Body of pancreas (tissue), 4 donors: ENCODE measurements around the gene ABCC4.

Experiments
- POLR2A ChIP-seq, 3 donors: fragments of 450-650 bp; IDR thresholded peaks; one replicate each; pipeline ENCODE4 v1.6.1; 2016; ENCODE audit warnings: antibody characterized with exemption in 3 of 3, mild to moderate bottlenecking in 2 of 3
- TF ChIP-seq, protein P1 (sequence below), 7 experiments: fragments of 450-650 bp in 4 of 7; fragments of 200-600 bp in 3 of 7; sonication (generic) in 3 of 7; IDR thresholded peaks; one replicate each; pipeline ENCODE4 v1.5.1; 2016 to 2019; ENCODE audit warnings: antibody characterized with exemption in 7 of 7

DNA sequence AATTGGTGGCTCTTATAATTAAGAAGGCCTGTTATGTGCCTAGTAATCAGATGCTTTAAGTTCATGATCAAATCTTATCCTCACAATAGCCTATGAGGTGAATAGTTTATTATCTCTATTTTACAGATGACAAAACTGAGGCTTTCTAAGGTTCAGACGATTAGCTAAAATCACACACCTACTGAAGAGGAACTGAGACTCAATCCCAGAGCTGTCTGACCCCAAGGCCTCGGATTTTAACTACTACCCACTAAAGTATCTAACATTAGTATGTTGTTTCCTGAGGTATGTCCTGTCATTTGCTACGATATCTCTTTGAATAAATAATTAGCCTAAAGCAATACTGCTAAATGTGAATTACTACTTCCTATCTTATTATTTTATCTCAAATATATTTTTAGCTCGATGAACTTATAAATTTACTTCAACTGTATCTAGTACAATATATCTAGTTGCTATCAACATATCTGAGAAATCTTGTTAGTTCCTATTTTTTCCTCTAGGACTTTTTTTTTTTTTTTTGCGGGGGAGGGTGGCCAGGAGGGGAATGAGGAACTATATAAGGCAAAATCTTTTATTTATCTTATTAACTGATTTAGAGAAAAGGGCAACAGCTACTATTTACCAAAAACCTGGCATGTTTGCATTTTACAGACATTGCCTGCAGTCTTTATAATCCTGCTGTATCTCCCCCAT lies 118.5 kb downstream of the ABCC4 start:
- TF ChIP-seq, protein P1, sequence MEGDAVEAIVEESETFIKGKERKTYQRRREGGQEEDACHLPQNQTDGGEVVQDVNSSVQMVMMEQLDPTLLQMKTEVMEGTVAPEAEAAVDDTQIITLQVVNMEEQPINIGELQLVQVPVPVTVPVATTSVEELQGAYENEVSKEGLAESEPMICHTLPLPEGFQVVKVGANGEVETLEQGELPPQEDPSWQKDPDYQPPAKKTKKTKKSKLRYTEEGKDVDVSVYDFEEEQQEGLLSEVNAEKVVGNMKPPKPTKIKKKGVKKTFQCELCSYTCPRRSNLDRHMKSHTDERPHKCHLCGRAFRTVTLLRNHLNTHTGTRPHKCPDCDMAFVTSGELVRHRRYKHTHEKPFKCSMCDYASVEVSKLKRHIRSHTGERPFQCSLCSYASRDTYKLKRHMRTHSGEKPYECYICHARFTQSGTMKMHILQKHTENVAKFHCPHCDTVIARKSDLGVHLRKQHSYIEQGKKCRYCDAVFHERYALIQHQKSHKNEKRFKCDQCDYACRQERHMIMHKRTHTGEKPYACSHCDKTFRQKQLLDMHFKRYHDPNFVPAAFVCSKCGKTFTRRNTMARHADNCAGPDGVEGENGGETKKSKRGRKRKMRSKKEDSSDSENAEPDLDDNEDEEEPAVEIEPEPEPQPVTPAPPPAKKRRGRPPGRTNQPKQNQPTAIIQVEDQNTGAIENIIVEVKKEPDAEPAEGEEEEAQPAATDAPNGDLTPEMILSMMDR (IDR thresholded peaks at IDR 0.05): no peak
- no peak for TF ChIP-seq POLR2A (IDR thresholded peaks at IDR 0.05)
